K562 (cell line): ENCODE data around the gene NARF. TPM values are rescaled to one million over a fixed set of nuclear protein-coding genes. Genes with fewer than 3 reads are reported as not detected.

Experiments
- E2F6 ChIP-seq, 2 experiments: IDR thresholded peaks; 2 replicates each; pipeline ENCODE4 v1.6.1; 2011; ENCODE audit warnings: borderline replicate concordance in 1 of 2, control low read depth in 1 of 2, low read depth in 1 of 2, low read length in 1 of 2, mild to moderate bottlenecking in 1 of 2, mixed read lengths in 1 of 2, moderate library complexity in 1 of 2; ENCODE audit not compliant: insufficient read depth in 1 of 2, insufficient read length in 1 of 2, poor library complexity in 1 of 2, severe bottlenecking in 1 of 2; ENCODE audit errors: extremely low read depth in 1 of 2
- MAFF ChIP-seq: IDR thresholded peaks from 2 replicates; pipeline ENCODE4 v1.6.1; 2012; ENCODE audit warnings: low read length, improper control_type of control experiment
- MGA ChIP-seq: fragments of 450-650 bp; IDR thresholded peaks from 2 replicates; pipeline ENCODE4 v1.6.1; 2016; ENCODE audit warnings: mild to moderate bottlenecking, moderate library complexity
- U2AF1 ChIP-seq: fragments of 200-400 bp; formaldehyde crosslinking; optimal IDR thresholded peaks from 2 replicates; pipeline ENCODE3; 2017; ENCODE audit warnings: mild to moderate bottlenecking, low read depth, low read length, moderate library complexity
- ZBTB8A ChIP-seq: fragments of 450-650 bp; IDR thresholded peaks from 2 replicates; pipeline ENCODE4 v1.6.1; 2018; ENCODE audit warnings: mild to moderate bottlenecking, moderate library complexity; ENCODE audit not compliant: partially characterized antibody
- polyA plus RNA-seq, 8 experiments: library from polyadenylated mRNA; depleted of rRNA in 4 of 8; stranded (reverse) in 5 of 8; unstranded in 3 of 8; fragments of >200 nt; fragmentation: Nextera tagmentation in 2 of 8; fragmentation: Illumina TruSeq in 1 of 8; extraction: Ambion mirVana in 2 of 8; extraction: Trizol in 1 of 8; gene quantifications; 2 replicates each; pipeline versions ENCODE4 v1.2.1 to v1.2.3, GENCODE V29; 2011 to 2014; ENCODE audit warnings: inconsistent platforms in 1 of 8, missing spikeins in 1 of 8
- total RNA-seq, 7 experiments: library from RNA; depleted of rRNA in 6 of 7; stranded (reverse); fragments of >200 nt in 6 of 7; fragmentation: Illumina TruSeq in 2 of 7; extraction: Trizol in 2 of 7; gene quantifications; 2 replicates each; pipeline versions ENCODE4 v1.2.1 to v1.2.3, GENCODE V29; 2011 to 2021; ENCODE audit warnings: low replicate concordance in 1 of 7
- TF ChIP-seq, protein P1 (sequence below): fragments of 250-450 bp; sonication (Bioruptor Pico); IDR thresholded peaks from 2 replicates; pipeline ENCODE4 v1.4.0; 2020

The NARF gene
- total and polyA plus RNA-seq, 9 of the 15 experiments (the other 6 are each of a cell fraction or from before 2014, with no cell fraction given) = 60.4 to 423 (median 132) TPM

DNA sequence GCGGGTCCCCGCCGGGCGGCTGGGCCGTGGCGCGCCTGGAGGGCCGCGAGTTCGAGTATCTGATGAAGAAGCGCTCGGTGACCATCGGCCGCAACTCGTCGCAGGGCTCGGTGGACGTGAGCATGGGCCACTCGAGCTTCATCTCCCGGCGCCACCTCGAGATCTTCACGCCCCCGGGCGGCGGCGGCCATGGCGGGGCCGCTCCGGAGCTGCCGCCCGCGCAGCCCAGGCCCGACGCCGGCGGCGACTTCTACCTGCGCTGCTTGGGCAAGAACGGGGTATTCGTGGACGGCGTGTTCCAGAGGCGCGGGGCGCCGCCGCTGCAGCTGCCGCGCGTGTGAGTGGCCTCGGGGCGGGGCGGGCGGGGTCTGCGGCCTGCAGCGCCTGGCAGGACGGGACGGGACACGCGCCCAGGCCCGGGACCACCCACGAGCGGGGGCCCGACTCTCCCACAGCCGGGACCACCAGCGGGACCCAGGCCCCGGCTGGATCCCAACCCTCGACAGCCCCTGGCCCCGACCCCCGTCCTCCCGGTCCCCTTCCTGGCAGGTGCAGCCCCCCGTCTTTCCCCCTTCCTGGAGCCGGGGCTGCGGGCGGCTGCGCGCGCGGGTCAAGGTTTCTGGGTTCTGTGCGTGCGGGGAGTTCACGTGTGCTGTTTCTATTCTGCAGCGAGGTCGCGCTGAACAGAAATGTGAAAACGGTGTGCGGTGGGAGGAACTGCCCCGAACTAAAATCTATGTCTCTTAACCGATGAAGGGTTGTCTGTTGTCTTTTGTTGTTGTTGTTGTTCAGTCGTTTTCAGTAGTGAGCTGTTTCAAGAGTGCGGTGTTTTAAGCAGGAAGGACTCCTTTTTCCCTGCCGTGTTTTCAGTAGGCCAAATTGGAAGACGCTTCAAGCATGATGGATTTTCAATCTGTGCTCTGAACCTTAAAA is 61.7 kb downstream of the NARF start (continued):
- TF ChIP-seq, protein P1, sequence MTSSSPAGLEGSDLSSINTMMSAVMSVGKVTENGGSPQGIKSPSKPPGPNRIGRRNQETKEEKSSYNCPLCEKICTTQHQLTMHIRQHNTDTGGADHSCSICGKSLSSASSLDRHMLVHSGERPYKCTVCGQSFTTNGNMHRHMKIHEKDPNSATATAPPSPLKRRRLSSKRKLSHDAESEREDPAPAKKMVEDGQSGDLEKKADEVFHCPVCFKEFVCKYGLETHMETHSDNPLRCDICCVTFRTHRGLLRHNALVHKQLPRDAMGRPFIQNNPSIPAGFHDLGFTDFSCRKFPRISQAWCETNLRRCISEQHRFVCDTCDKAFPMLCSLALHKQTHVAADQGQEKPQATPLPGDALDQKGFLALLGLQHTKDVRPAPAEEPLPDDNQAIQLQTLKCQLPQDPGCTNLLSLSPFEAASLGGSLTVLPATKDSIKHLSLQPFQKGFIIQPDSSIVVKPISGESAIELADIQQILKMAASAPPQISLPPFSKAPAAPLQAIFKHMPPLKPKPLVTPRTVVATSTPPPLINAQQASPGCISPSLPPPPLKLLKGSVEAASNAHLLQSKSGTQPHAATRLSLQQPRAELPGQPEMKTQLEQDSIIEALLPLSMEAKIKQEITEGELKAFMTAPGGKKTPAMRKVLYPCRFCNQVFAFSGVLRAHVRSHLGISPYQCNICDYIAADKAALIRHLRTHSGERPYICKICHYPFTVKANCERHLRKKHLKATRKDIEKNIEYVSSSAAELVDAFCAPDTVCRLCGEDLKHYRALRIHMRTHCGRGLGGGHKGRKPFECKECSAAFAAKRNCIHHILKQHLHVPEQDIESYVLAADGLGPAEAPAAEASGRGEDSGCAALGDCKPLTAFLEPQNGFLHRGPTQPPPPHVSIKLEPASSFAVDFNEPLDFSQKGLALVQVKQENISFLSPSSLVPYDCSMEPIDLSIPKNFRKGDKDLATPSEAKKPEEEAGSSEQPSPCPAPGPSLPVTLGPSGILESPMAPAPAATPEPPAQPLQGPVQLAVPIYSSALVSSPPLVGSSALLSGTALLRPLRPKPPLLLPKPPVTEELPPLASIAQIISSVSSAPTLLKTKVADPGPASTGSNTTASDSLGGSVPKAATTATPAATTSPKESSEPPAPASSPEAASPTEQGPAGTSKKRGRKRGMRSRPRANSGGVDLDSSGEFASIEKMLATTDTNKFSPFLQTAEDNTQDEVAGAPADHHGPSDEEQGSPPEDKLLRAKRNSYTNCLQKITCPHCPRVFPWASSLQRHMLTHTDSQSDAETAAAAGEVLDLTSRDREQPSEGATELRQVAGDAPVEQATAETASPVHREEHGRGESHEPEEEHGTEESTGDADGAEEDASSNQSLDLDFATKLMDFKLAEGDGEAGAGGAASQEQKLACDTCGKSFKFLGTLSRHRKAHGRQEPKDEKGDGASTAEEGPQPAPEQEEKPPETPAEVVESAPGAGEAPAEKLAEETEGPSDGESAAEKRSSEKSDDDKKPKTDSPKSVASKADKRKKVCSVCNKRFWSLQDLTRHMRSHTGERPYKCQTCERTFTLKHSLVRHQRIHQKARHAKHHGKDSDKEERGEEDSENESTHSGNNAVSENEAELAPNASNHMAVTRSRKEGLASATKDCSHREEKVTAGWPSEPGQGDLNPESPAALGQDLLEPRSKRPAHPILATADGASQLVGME (CRISPR knock-in tag) = no peak
- TF ChIP-seq ZBTB8A = no peak
- TF ChIP-seq MAFF = no peak
- no peak for TF ChIP-seq MGA
- peak in 1 of 2 experiments; percentile 87 for TF ChIP-seq E2F6 (IDR thresholded peaks at IDR 0.05; ENCODE audit: borderline replicate concordance in 1 of 2, extremely low read depth in 1 of 2, insufficient read depth in 1 of 2, insufficient read length in 1 of 2, low read depth in 1 of 2, low read length in 1 of 2, poor library complexity in 1 of 2, severe bottlenecking in 1 of 2)
- no peak for TF ChIP-seq U2AF1
